SKM-1 treated with dmso at 0.1 percent for 144 hours (cell line): ENCODE results near the gene NDUFS6.

Experiments
- DNase-seq: peaks from one replicate; lab custom pipeline; 2025; ENCODE audit not compliant: unreplicated experiment; lab: John Stamatoyannopoulos, UW

Gene NDUFS6

DNA sequence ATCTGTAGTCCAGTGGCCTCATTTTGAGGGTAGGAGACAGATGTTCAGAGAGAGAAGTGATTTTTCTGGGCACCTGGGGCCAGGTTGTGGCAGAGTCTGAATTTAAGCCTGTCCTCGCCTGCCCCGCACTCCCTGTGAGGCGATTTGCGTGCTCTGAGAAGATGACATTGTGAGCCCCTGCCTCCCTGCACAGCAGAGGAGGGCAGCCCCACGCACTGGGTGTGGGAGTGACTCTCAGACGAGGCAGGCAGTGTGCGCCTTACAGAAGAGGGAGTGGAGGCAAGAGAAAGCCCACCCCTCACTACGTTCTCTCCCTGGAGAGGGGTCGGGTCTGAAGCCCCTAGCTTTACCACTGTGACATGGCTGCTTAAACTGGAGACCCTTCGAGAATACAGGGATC is 45.8 kb downstream of the NDUFS6 start:
- DNase-seq = no peak

DNA sequence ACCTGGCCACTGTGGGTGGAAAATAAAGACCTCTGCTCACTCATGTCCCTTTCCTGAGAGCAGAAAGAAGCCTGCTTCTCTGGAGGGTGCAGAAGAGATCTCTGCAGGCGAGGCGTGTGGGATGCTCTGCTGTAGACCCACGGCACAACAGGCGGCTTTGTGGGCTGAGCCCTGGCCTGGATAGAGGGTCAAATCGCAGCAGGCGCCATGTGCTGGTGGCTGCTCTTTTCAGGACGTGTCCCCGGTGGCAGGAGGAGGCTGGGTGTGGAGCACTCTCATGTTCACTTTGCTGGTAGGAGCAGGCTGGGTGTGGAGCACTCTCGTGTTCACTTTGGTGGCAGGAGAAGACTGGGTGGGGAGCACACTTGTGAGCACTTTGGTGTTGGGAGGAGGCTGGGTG is 46.4 kb downstream of the NDUFS6 start:
- DNase-seq = no peak

DNA sequence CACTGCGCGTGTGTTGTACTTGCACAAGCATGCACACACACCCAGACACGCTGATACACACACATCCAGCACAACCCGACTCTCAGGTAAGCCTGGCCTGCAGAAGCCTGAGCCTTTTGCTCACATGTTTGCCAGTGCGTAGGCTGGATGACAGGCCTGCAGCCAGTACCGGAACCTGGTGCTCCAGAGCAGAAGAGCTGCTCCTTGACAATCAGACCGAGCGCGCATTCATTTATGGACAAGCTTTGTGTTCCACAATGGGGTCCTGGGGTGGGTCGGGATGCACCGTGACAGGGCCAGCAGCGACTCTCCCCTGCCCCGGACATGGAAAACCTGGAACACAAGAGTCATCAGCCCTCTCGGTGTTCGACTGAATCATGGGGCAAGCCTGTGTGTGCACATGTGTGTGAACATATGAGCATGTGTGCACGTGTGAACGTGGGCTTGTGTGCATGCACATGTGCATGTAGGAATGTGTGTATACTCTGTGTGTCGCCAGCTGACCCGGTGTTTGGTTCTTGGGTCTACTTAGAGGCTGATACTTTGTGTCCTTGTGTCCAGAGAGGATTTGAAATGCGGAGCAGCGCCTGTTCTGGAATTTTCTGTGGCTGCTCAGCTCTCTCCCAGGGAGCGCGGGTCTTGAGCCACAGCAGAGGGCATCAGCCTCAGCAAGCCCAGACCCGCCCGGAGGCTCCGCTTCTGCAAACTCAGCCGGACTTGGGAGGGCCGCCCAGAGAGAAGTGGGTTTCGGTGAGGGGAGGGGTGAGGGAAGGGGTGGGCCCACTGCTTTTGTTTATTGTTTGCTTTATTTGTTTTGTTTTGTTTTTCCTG is 49.3 kb downstream of the NDUFS6 start:
- DNase-seq = no peak

DNA sequence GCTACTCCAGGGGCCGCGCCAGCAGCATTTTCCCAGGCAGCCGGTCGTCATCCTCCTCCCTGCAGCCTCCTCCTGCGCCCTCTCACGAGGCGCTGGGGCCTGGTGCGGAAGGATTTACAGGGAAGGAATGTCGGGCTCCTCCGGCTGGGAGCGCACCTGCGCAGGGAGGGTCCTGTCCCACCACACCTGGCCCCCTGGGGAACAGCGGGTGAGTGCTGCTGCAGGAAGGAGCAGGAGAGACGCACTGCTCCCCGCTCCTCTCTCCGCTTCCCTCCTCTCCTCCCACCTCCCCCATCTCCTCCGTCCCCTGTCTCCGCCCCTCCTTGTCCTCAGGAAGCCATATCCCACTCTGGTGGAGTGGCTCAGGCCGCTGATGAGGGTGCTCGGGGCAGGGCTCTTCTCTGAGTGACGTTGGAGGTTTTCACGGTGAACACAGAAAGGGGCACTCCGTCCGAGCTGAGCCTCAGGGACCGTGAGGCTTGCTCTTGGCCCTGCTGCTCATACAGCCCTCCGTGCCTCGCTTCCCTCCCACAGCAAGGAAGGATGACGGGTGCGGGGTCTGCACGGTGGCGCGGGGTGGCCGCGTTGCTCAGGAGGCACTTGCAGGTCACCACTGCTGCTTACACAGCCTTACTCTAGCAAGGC is 50.2 kb downstream of the NDUFS6 start:
- no peak for DNase-seq

DNA sequence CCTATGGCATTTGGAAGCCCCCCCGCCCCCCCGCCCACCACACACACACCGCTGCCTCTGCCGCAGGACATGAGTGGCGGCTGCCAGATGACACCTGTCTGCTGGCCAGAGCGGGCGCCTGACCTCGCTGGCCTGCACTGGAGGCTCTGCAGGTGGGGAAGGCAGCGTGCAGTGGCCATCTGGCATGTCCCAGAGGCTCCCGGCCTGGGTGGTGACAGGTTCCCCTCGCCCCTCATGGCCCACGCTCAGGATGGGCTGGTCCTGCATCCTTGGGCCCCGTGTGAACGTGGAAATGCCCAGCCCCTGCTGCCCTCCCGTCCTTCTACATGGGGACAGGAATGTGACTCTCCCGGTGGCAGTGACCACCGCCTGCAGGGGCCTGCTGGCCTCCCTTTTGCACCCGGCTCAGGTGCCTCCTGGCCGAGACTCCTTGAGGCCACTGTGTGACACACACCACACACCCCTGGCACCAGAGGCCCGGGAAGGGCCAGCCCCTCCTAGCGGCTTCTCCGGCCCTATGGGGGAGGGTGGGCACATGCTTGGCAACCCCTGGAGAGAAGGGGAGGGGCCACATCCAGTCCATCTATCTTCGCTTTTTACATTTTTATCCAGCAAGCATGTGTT is 51.2 kb downstream of the NDUFS6 start:
- no peak for DNase-seq

DNA sequence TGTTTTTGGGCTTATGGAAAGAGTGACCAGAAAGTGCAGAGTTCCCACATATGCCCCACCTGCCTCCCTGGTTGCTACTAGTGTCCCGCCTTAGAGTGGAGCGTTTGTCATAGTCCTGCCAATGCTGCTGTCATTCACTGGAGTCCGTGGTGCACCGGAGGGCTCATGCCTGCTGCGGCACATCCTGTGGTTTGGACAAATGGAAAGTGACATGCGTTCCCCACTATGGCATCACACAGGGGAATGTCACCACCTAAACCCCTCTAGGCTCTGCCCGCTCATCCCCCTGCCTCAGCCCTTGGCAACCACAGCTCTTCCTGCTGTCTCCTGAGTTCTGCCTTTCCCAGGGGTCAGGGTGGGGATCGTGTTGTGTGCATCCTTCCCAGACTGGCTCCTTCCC is 52.3 kb downstream of the NDUFS6 start:
- DNase-seq = no peak

DNA sequence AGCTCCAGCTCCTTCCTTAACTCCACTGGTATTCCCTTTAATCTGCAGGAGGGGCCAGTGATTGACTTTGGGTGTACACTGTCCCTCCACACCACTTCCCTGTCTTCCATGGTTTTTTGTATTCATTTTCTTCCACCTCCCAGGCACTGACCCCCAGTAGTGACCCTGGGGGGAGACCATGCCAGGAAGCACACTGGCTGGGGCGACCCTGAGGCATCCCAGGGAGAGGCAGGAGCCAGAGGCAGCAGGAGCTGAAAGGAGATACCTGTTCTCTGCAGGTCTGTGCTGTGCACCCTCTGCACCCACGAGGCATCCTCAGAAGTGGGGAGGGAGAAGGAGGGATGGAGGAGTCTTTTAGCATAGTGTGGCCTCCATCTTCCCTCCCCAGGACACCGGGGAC is 53.9 kb downstream of the NDUFS6 start:
- DNase-seq = no peak

DNA sequence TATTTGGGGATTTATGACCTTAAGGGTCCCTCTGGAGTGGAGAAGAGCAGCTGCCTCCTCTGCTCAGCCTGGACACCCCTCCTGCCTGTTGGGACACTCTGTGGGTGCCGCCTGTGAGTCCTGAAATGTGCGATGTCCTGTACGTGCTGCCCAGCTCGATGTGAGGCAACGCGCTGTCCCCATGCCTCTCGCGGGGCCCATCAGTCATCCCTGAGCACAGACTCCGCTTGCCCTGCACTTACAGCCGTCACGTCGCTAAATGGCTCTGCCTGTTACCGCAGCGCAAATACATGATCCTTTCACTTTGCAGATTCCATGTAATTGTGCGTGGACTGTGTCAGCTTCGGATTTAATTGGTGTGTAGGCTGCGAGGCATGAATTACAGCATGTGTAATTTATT is 54.4 kb downstream of the NDUFS6 start:
- DNase-seq = no peak

DNA sequence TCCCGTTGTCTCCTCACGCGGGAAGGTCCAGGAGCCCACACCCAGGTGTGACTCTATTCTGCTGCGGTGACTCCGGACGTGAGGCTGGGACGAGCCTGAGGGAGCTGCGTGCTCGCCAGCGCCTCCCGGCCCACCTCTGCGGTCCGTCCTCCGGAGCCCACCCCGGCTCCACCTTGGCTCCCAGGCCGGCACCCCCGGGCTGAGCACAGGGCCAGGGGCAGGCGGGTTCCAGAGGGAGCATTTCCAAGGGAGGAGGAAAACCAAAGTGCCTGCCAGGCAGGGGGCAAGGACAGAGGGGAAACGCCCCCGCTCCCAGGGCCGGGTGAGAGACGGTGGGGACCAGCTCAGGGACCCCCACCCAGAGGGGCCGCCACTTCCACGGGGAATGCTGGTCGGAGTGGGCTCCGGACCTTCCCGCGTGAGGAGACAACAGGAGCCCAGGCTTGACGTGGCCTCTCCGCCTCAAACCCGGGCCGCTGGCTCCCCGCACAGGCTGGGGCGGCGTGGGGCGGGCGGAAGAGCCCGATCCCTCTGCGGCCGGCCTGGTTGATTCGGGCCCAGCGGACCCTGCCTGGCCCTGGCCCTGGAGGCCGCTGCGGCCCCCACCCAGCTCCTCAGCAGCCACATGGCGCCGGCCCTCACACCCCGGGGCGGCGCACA is 55.5 kb downstream of the NDUFS6 start:
- DNase-seq = no peak

DNA sequence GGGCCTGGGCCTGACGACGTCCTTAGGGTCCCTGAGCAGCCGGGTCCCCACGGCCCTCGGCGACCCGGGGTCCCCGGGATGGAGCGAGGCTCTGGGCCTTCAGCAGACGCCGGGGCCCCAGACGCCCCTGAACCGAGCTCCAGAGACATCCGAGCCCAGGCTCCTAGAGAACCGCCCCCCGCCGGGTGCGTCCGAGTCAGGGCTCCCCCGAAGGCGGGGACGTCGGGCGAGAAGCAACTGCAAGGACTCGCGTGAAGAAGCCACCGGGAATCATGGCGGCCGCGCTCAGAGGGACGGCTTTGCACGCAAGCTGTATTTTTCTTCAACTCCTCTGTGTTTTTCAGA is 56.0 kb downstream of the NDUFS6 start:
- DNase-seq = no peak

DNA sequence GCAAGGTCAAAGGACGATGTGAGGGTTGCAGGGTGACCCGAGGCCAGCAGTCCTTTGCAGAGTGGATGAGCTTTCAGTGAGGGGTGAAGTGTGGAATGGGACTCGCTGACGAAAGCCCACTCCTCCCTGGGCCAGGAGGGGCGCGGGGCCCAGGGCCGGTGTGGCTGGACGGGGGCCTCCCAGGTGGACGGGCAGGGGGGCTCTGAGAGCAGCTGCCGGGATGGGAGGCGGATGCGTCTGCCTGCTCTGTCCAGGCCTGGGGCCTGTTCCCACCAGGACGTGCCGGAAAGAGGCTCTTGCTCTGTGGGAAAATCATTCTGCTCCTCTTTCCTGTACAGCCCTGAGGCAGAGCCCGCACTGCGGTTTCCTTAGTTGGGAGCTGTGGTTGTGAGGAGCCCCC is 57.2 kb downstream of the NDUFS6 start:
- no peak for DNase-seq

DNA sequence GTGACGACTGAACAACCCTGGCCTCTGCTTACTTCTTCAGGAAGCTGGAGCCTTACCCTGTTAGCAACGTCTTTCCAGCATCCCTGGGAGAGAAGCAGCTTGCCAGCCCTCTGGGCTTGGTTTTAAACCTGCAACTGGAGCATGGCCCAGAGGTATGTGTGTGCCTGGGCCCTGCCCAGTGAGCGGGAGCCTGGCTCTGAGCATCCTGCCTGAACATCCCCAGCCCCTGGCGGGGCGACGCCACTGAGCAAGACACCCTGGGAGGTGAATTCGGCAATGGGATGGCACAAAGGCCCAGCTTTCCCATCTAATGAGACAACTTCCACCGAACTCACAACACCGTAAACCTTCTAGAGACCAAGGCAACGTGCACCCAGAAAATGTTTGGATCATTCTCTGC is 57.9 kb downstream of the NDUFS6 start:
- no peak for DNase-seq

DNA sequence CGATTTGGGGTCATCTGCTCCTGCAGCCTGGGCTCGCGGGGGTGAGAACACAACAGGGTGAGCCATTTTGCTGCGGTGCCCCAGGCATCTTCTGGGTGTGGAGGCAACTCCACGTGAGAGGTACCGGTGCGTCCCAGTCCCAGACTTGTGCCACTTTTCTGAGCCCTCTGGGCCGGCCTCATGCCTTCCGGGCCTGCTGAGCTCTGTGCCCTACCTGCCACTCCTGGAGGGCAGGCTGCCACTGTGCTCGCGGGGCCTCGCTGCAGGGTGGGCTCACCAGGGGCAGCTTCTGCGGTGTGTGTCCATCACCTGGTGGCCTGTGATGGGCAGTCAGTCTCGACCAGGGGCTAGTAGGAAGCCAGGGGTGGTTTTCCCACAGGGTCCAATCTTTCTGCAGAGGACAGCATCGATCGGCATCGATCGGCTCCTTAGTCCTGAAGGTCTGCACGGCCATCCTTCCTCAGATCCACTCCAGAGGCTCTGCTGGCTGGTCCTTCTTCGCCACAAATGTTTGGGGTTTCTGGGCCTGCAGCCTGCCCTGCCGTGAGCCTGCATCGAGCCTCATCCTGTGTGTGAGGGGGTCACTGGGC is 58.9 kb downstream of the NDUFS6 start:
- no peak for DNase-seq

DNA sequence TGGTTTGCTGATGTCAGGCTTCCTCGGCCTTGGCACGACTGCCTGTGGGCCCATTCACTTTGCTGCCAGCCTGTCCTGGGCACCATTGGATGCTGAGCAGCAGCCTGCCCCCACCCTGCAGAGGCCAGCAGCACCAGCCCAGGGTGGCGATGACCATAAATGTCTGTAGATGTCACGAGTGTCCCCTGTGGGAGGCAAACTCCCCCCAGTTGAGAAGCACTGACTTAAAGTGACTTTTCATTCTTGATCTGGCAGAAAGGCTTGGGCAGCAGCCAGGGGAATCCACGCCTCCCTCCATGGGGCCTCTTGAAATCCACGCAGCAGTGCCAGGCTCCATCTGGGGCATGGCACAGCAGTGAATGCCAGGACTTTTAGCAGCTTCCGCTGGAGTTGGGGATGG is 59.7 kb downstream of the NDUFS6 start:
- DNase-seq = no peak

DNA sequence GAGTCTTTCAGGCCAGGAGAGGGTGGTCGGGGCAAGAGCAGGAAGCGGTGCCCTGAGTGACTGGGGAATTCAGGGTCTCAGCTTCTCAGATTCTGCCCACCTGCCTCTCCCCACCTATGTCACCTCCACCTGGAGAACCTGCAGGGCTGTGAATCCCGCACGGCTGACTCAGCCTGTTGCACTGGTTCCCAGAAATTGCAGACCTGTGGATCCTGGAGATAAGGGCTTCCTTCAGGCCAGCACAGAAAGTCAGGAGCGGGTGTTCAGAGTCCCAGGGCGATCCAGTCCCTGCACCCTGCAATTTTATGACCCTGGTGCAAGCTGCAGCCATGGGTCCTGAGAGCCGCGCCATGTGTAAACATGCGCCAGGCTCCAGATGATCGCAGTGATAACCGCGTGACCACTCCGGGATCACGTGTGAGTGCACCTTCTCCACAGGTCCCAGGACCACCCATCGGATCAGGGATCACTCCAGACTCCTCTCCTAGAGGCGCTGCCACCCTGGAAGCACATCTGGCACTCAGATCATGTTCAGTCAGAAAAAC is 63.8 kb downstream of the NDUFS6 start:
- DNase-seq = no peak

DNA sequence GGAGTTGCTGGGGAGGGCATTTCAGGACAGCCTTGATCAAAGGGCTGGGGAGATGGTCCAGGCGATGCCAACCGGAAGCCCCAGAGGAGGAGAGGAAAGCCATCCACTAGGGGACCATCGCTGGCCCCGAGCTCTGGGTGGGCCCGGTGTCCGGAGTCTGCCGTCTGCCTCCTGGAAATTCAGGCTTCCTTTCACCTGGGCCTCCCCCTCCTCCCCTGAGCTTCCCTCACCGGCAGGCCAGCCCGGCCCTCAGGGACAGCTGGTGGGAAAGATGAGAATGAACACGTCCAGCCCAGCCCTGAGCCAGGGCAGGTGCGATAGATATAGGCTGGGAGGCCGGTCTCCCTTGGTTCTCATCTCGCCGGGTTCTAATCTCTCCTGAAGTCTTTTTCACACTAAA is 64.3 kb downstream of the NDUFS6 start:
- no peak for DNase-seq
